ENCODE measurements around the gene ACO2. TPM values are rescaled to one million over a fixed set of nuclear protein-coding genes. Genes with fewer than 3 reads are reported as not detected.

ACO2 gene
- total and polyA plus RNA-seq, 5 donors from 2014 or later: 64.3 to 87.5 (median 67.4) TPM

DNA sequence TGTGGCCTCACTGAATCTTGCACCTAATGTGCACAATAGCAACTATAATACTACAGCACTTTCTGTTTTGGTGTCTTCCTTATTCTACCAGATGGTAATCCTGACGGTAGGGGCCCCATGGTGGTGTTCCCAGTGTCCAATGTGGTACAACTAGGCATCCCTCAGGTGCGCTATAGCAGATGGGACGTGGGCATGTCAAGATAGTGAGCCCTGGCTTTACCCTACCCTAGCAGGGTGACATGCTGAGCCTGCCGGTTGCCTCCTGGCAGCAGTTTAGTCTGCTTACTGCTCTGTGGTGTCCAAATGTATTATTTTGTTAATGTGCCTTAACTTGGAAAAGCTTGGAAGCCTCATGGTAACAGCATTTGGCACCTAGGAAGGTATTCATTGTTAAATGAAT lies 19.2 kb downstream of the ACO2 start:
- no peak overlapping the region for H3K4me3 Mint-ChIP-seq

DNA sequence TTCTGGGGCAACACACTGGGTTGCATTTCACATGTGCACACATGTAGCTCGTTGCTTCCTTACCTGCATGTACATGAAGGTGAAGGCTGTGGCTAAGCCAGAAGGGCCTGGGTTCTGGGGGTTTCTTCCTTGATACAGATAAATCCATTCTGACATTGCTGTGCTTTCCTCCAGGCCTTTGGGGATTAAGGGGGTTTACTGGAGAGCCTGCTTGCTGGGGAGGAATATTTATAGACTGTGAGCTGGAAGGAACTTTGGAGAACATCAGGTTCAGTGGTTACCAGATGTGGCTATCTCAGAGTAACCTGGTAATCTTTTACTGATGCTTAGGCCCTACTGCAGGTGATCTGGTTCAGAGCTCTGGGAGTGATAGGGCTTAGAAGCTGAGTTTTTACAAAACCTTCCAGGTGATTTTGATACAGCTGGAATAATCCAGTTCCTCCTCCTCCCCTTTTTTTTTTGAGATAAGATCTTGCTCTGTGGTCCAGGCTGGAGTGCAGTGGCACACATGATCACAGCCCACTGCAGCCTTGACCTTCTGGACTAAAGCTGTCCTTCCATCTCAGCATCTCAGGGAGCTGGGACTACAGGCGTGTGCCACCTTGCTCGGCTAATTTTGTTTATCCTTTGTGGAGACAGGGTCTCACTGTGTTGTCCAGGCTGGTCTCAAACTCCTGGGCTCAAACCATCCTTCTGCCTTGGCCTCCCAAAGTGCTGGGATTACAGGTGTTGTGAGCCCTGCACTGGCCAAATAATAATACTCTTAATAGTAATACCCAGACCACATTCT lies 19.9 kb downstream of the ACO2 start:
- no peaks in the 10 kb centered on the region for H3K27me3 Mint-ChIP-seq
- H3K9me3 Mint-ChIP-seq: no peaks in the 10 kb centered on the region
- peaks cover 21 to 45% (median 31%) of the 10 kb centered on the region in 4 donors for H3K4me1 Mint-ChIP-seq
- Histone ChIP-seq H3K9me3 (ENCODE audit: control insufficient read depth in 2 of 2, low read length in 2 of 2) (no peaks in the 10 kb centered on the region), H3K36me3 (ENCODE audit: control insufficient read depth, insufficient read depth, low read length) (peaks cover 9% of the 10 kb centered on the region), H3K27ac (ENCODE audit: insufficient read depth, low read length, poor library complexity, severe bottlenecking) (no peak overlapping the region), H3K27me3 (ENCODE audit: control insufficient read depth, insufficient read depth, low read length) (no peaks in the 10 kb centered on the region), H3K4me3 (ENCODE audit: low read depth, low read length) (no peak overlapping the region), H3K4me1 (ENCODE audit: control insufficient read depth, insufficient read depth, low read length, poor library complexity, severe bottlenecking) (peaks cover 5% of the 10 kb centered on the region)
- DNase-seq (no peak), ATAC-seq (ENCODE audit: low read depth in 2 of 2) (no peak)
- H3K4me3 Mint-ChIP-seq: no peak overlapping the region
- H3K36me3 Mint-ChIP-seq: no peaks in the 10 kb centered on the region
- peak overlapping the region in 1 of 3 donors; percentile 84 for H3K27ac Mint-ChIP-seq

More for the DNA sequence above, 19.2 kb downstream of the ACO2 start:
- Mint-ChIP-seq H3K27ac (peak overlapping the region in 1 of 3 donors; percentile 26), H3K9me3 (no peaks in the 10 kb centered on the region), H3K27me3 (no peaks in the 10 kb centered on the region), H3K36me3 (no peaks in the 10 kb centered on the region), H3K4me1 (peaks cover 23 to 45% (median 32%) of the 10 kb centered on the region in 4 donors)
- H3K9me3 ChIP-seq (ENCODE audit: control insufficient read depth in 2 of 2, low read length in 2 of 2): no peaks in the 10 kb centered on the region
- H3K4me1 ChIP-seq (ENCODE audit: control insufficient read depth, insufficient read depth, low read length, poor library complexity, severe bottlenecking): peaks cover 5% of the 10 kb centered on the region
- ATAC-seq (ENCODE audit: low read depth in 2 of 2): no peak
- DNase-seq: no peak
- H3K36me3 ChIP-seq (ENCODE audit: control insufficient read depth, insufficient read depth, low read length): peaks cover 9% of the 10 kb centered on the region
- no peaks in the 10 kb centered on the region for H3K27me3 ChIP-seq (ENCODE audit: control insufficient read depth, insufficient read depth, low read length)
- no peak overlapping the region for H3K4me3 ChIP-seq (ENCODE audit: low read depth, low read length)
- no peak overlapping the region for H3K27ac ChIP-seq (ENCODE audit: insufficient read depth, low read length, poor library complexity, severe bottlenecking)

DNA sequence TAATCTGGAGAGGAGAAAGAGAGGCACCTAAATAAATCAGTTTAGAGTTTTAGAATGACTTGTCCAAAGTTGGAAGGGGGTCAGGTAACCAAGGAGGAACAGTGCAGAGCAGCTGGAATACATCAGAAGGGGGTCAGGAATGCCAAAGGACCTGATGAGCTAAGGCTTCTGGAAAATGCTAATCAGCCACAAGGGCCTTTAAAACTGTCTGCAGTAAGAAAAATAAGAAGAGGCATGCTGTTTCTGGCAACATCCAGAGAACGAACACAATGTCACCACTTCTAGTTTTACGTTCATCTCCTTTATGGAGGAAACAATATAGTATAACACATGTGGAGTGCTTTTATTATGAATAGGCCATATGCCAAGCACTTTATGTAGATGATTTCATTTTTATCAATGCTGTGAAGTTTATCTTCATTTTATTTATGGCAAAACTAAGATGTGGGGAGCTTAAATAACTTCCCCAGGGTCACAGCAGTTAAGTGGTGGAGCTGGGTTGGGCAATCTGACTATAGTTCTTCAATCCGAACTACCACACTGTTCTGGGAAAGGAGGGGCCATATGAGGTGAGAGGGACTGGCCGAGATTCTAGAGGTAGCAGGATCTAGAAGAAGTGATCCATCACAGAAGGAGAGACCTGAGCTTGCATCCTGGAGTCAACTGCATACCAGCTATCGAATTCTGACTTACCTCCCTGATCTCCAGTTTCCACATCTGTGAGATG lies 22.6 kb downstream of the ACO2 start:
- ATAC-seq (ENCODE audit: low read depth in 2 of 2) (no peak), DNase-seq (no peak)
- Mint-ChIP-seq H3K27ac (peak overlapping the region in 2 of 3 donors; percentile 57 to 74), H3K27me3 (no peaks in the 10 kb centered on the region), H3K36me3 (no peaks in the 10 kb centered on the region), H3K4me3 (no peak overlapping the region), H3K4me1 (peaks cover 10 to 34% (median 27%) of the 10 kb centered on the region in 4 donors), H3K9me3 (no peaks in the 10 kb centered on the region)
- no peak overlapping the region for H3K27ac ChIP-seq (ENCODE audit: insufficient read depth, low read length, poor library complexity, severe bottlenecking)
- no peaks in the 10 kb centered on the region for H3K9me3 ChIP-seq (ENCODE audit: control insufficient read depth in 2 of 2, low read length in 2 of 2)
- no peak overlapping the region for H3K4me3 ChIP-seq (ENCODE audit: low read depth, low read length)
- H3K36me3 ChIP-seq (ENCODE audit: control insufficient read depth, insufficient read depth, low read length): peaks cover 12% of the 10 kb centered on the region
- no peaks in the 10 kb centered on the region for H3K4me1 ChIP-seq (ENCODE audit: control insufficient read depth, insufficient read depth, low read length, poor library complexity, severe bottlenecking)
- H3K27me3 ChIP-seq (ENCODE audit: control insufficient read depth, insufficient read depth, low read length): no peaks in the 10 kb centered on the region

DNA sequence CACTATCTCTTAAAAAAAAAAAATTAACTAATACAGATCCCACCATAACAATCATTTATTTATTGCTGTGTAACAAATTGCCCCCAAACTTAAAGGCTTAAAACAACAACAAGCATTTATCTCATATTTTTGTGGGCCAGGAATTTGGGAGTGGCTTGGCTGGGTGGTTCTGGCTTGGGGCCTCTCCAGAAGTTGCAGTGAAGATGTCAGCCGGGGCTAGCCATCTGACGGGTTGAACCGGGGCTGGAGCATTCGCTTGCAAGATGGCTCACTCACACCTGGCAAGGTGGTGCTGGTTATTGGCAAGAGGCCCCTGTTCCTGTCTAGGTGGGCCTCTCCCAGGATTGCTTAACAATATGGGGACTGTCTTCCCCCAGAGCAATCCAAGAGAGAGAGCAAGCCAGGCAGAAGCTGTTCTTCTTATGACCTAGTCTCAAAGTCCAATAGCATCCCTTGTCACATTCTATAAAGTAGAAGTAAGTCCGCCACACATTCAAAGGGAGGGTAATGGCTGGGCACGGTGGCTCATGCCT lies 29.5 kb downstream of the ACO2 start:
- Mint-ChIP-seq H3K27me3 (no peaks in the 10 kb centered on the region), H3K4me3 (no peak overlapping the region), H3K9me3 (no peaks in the 10 kb centered on the region), H3K27ac (peak overlapping the region in 1 of 3 donors; percentile 8), H3K36me3 (peaks cover 10% of the 10 kb centered on the region), H3K4me1 (peaks cover 0 to 4% (median 1%) of the 10 kb centered on the region in 4 donors)
- no peak for DNase-seq
- no peak overlapping the region for H3K4me3 ChIP-seq (ENCODE audit: low read depth, low read length)
- no peaks in the 10 kb centered on the region for H3K9me3 ChIP-seq (ENCODE audit: control insufficient read depth in 2 of 2, low read length in 2 of 2)
- no peak for ATAC-seq (ENCODE audit: low read depth in 2 of 2)
- H3K27ac ChIP-seq (ENCODE audit: insufficient read depth, low read length, poor library complexity, severe bottlenecking): no peak overlapping the region
- no peaks in the 10 kb centered on the region for H3K27me3 ChIP-seq (ENCODE audit: control insufficient read depth, insufficient read depth, low read length)
- H3K36me3 ChIP-seq (ENCODE audit: control insufficient read depth, insufficient read depth, low read length): peaks cover 30% of the 10 kb centered on the region
- no peaks in the 10 kb centered on the region for H3K4me1 ChIP-seq (ENCODE audit: control insufficient read depth, insufficient read depth, low read length, poor library complexity, severe bottlenecking)

DNA sequence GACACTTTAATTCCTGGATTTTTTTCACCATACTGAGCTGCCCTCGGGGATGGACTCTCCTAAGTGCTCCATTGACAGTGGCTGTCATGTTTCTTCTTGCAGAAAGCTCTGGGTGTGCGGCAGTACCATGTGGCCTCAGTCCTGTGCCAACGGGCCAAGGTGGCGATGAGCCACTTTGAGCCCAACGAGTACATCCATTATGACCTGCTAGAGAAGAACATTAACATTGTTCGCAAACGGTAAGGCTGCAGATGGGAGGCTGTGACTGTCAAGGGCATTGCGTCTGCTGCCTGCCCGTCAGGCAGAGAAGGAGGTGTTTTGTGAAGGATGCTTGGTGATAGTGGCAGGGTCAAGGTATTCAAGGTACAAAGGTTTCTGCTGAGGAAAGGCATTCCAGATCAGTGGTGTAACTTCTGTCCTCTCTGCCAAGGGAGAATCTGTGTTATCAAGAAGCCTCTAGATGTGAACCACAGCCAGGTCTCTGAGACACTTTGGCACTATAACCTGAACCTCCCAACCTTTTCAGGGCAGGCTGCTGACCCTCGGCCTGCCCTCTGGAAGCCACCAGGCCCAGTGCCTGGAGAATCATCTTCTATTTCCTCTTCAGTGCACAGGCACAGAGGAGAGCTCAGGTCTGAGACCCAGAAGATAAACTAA lies 30.8 kb downstream of the ACO2 start:
- H3K9me3 Mint-ChIP-seq: no peaks in the 10 kb centered on the region
- no peaks in the 10 kb centered on the region for H3K27me3 ChIP-seq (ENCODE audit: control insufficient read depth, insufficient read depth, low read length)
- peaks cover 10% of the 10 kb centered on the region for H3K36me3 Mint-ChIP-seq
- H3K4me3 ChIP-seq (ENCODE audit: low read depth, low read length): no peak overlapping the region
- ATAC-seq (ENCODE audit: low read depth in 2 of 2) (no peak), DNase-seq (no peak)
- no peaks in the 10 kb centered on the region for H3K9me3 ChIP-seq (ENCODE audit: control insufficient read depth in 2 of 2, low read length in 2 of 2)
- H3K4me1 Mint-ChIP-seq: peaks cover 0 to 3% (median 1%) of the 10 kb centered on the region in 4 donors
- no peaks in the 10 kb centered on the region for H3K4me1 ChIP-seq (ENCODE audit: control insufficient read depth, insufficient read depth, low read length, poor library complexity, severe bottlenecking)
- no peaks in the 10 kb centered on the region for H3K27me3 Mint-ChIP-seq
- no peak overlapping the region for H3K27ac Mint-ChIP-seq
- peaks cover 40% of the 10 kb centered on the region for H3K36me3 ChIP-seq (ENCODE audit: control insufficient read depth, insufficient read depth, low read length)
- H3K27ac ChIP-seq (ENCODE audit: insufficient read depth, low read length, poor library complexity, severe bottlenecking): no peak overlapping the region
- no peak overlapping the region for H3K4me3 Mint-ChIP-seq

DNA sequence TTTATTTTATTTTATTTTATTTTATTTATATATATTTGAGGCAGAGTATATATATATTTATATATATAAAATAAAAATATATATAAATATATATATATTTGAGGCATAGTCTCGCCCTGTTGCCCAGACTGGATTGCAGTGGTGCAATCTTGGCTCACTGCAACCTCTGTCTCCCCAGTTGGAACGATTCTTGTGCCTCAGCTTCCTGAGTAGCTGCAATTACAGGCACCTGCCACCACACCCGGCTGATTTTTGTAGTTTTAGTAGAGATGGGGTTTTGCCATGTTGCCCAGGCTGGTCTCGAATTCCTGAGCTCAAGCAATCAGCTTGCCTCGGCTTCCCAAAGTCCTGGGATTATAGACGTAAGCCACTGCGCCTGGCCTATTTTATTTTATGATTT lies 31.4 kb downstream of the ACO2 start:
- Mint-ChIP-seq H3K4me3 (no peak overlapping the region), H3K4me1 (peaks cover 0 to 3% (median 1%) of the 10 kb centered on the region in 4 donors), H3K36me3 (peaks cover 10% of the 10 kb centered on the region), H3K27me3 (no peaks in the 10 kb centered on the region), H3K9me3 (no peaks in the 10 kb centered on the region), H3K27ac (no peak overlapping the region)
- Histone ChIP-seq H3K27me3 (ENCODE audit: control insufficient read depth, insufficient read depth, low read length) (no peaks in the 10 kb centered on the region), H3K4me1 (ENCODE audit: control insufficient read depth, insufficient read depth, low read length, poor library complexity, severe bottlenecking) (no peaks in the 10 kb centered on the region), H3K9me3 (ENCODE audit: control insufficient read depth in 2 of 2, low read length in 2 of 2) (no peaks in the 10 kb centered on the region), H3K27ac (ENCODE audit: insufficient read depth, low read length, poor library complexity, severe bottlenecking) (no peak overlapping the region), H3K4me3 (ENCODE audit: low read depth, low read length) (no peak overlapping the region), H3K36me3 (ENCODE audit: control insufficient read depth, insufficient read depth, low read length) (peaks cover 37% of the 10 kb centered on the region)
- DNase-seq (no peak), ATAC-seq (ENCODE audit: low read depth in 2 of 2) (no peak)

DNA sequence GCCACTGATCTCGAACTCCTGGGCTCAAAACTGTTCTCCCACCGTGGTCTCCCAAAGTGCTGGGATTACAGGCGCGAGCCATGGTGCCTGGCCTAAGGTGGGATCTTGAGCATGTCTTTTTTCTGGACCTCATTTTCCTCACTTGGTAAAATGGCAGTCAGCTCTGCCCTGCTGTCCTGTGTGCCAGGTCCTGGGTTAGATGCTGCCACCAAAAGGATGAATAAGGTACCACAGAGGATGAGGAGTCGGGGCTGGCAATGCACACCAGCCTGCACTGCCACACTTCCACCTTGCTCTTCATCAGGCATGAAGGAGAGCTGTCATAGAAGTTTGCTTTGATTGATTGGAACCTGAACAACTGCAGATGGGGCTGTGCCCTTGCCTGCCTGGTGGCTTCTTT lies 32.3 kb downstream of the ACO2 start:
- Mint-ChIP-seq H3K27ac (no peak overlapping the region), H3K4me1 (peaks cover 0 to 6% (median 1%) of the 10 kb centered on the region in 4 donors)
- no peak overlapping the region for H3K27ac ChIP-seq (ENCODE audit: insufficient read depth, low read length, poor library complexity, severe bottlenecking)

More for the DNA sequence above, 32.3 kb downstream of the ACO2 start:
- DNase-seq (peak in 2 of 3 donors; percentile 11 to 51), ATAC-seq (ENCODE audit: low read depth in 2 of 2) (peak in 1 of 2 donors; percentile 37)
- H3K4me3 Mint-ChIP-seq: no peak overlapping the region
- Histone ChIP-seq H3K4me3 (ENCODE audit: low read depth, low read length) (no peak overlapping the region), H3K9me3 (ENCODE audit: control insufficient read depth in 2 of 2, low read length in 2 of 2) (no peaks in the 10 kb centered on the region), H3K36me3 (ENCODE audit: control insufficient read depth, insufficient read depth, low read length) (peaks cover 37% of the 10 kb centered on the region), H3K4me1 (ENCODE audit: control insufficient read depth, insufficient read depth, low read length, poor library complexity, severe bottlenecking) (no peaks in the 10 kb centered on the region), H3K27me3 (ENCODE audit: control insufficient read depth, insufficient read depth, low read length) (no peaks in the 10 kb centered on the region)
- H3K36me3 Mint-ChIP-seq: peaks cover 10% of the 10 kb centered on the region
- H3K9me3 Mint-ChIP-seq: no peaks in the 10 kb centered on the region
- no peaks in the 10 kb centered on the region for H3K27me3 Mint-ChIP-seq

All from CD4-positive, CD25-positive, alpha-beta regulatory T cell (primary cell).